HepG2 (cell line): ENCODE data around the gene LANCL2. TPM values are rescaled to one million over a fixed set of nuclear protein-coding genes. Genes with fewer than 3 reads are reported as not detected.

Source experiments
- ATAC-seq: fragments of 200-7000 bp; cut with Tn5 transposase; 3 replicates; pipeline ENCODE4 v1.9.1; 2020; ENCODE audit warnings: mild to moderate bottlenecking, moderate library complexity
- BruUV-seq: library from RNA; stranded (reverse); fragments of 400-500 nt; replicated peaks from 2 replicates; lab custom pipeline; 2021; lab: Mats Ljungman, UMichigan
- CTCF ChIA-PET: fragments of 300-600 bp; formaldehyde crosslinking; extraction: SDS; loops from one replicate; lab custom pipeline; 2021; ENCODE audit warnings: low total read pairs, inconsistent platforms, low intra/inter-chr PET ratio; lab: Yijun Ruan, JAX
- POLR2A ChIA-PET: fragments of 350-600 bp; sonication (Branson Sonifier 250); formaldehyde crosslinking; loops from one replicate; lab custom pipeline; 2020; ENCODE audit warnings: antibody characterized with exemption, inconsistent platforms; lab: Yijun Ruan, JAX
- DNase-seq: peaks from one replicate; pipeline ENCODE4 v3.0.0-alpha.2; 2015; ENCODE audit warnings: low spot score
- FAIRE-seq: peaks from 3 replicates; lab custom pipeline; 2011; peaks lifted over from hg19 to GRCh38; lab: Jason Lieb, UNC
- H2AFZ ChIP-seq: one replicate; pipeline ENCODE4 v1.6.1; 2011; ENCODE audit warnings: low read length, inconsistent platforms
- H3K27ac ChIP-seq: fragments of 300-600 bp; 3 replicates; pipeline ENCODE4 v1.8.0; 2011; ENCODE audit warnings: mixed run types, mild to moderate bottlenecking, mixed read lengths, low read length, inconsistent platforms; ENCODE audit not compliant: insufficient read depth; ENCODE audit errors: extremely low read length
- H3K27me3 ChIP-seq, 2 experiments: fragments of 200-600 bp in 1 of 2; 2 replicates in 1 of 2; 3 replicates in 1 of 2; pipeline versions ENCODE4 v1.6.0 to v1.8.0; 2011; ENCODE audit warnings: low read length in 2 of 2, mild to moderate bottlenecking in 2 of 2, moderate library complexity in 2 of 2, inconsistent platforms in 1 of 2; ENCODE audit not compliant: insufficient read depth in 2 of 2, control insufficient read depth in 1 of 2
- H3K36me3 ChIP-seq, 2 experiments: fragments of 200-600 bp in 1 of 2; replicated peaks in 1 of 2; 2 replicates in 1 of 2; 3 replicates in 1 of 2; pipeline versions ENCODE4 v1.5.1 to v1.8.0; 2011; ENCODE audit warnings: low read length in 2 of 2, inconsistent platforms in 1 of 2; ENCODE audit not compliant: insufficient read depth in 2 of 2, control insufficient read depth in 1 of 2
- H3K4me1 ChIP-seq: 2 replicates; pipeline ENCODE4 v1.5.1; 2012; ENCODE audit warnings: low read length, inconsistent platforms; ENCODE audit not compliant: insufficient read depth
- H3K4me2 ChIP-seq: 2 replicates; pipeline ENCODE4 v1.6.0; 2011; ENCODE audit warnings: low read depth, low read length, inconsistent platforms
- H3K4me3 ChIP-seq, 3 experiments: fragments of 200-600 bp in 1 of 3; sonication (generic), shearing (Covaris generic) in 1 of 3; replicated peaks in 1 of 3; 2 replicates each; pipeline ENCODE4 v1.5.1; 2011 to 2016; ENCODE audit warnings: low read length in 3 of 3, inconsistent platforms in 2 of 3, low read depth in 2 of 3, mild to moderate bottlenecking in 2 of 3, control low read depth in 1 of 3, mixed read lengths in 1 of 3; ENCODE audit not compliant: insufficient read depth in 1 of 3
- H3K79me2 ChIP-seq: one replicate; pipeline ENCODE4 v1.6.1; 2011; ENCODE audit warnings: low read length, inconsistent platforms; ENCODE audit not compliant: insufficient read depth
- H3K9ac ChIP-seq: 2 replicates; pipeline ENCODE4 v1.6.0; 2011; ENCODE audit warnings: mild to moderate bottlenecking, low read depth, low read length, inconsistent platforms; ENCODE audit not compliant: insufficient read depth
- H3K9me3 ChIP-seq: 2 replicates; pipeline ENCODE4 v1.5.1; 2012; ENCODE audit warnings: mild to moderate bottlenecking, low read length
- H4K20me1 ChIP-seq: 2 replicates; pipeline ENCODE4 v1.6.0; 2011; ENCODE audit warnings: inconsistent platforms, mild to moderate bottlenecking, low read length, moderate library complexity; ENCODE audit not compliant: insufficient read depth
- HNF4A ChIP-seq: sonication (generic); formaldehyde crosslinking; IDR thresholded peaks from 2 replicates; pipeline ENCODE4 v1.4.0; 2020; ENCODE audit warnings: missing genetic modification reagents
- HNF4G ChIP-seq, 2 experiments: sonication (generic) in 1 of 2; formaldehyde crosslinking in 1 of 2; IDR thresholded peaks; 2 replicates each; pipeline versions ENCODE4 v1.4.0 to v1.6.1; 2011 to 2020; ENCODE audit warnings: borderline replicate concordance in 2 of 2, low read depth in 2 of 2, mild to moderate bottlenecking in 2 of 2, low read length in 1 of 2, missing genetic modification reagents in 1 of 2, moderate library complexity in 1 of 2
- WGBS: methylation state at CpG from one replicate; pipeline ENCODE4 v1.1.6; 2017; ENCODE audit warnings: low lambda C conversion rate; 5-methylcytosine and 5-hydroxymethylcytosine counted together
- in situ Hi-C: cut with HindIII; loops from 2 replicates; pipeline ENCODE4 v1.10.0; 2017; ENCODE audit warnings: low pct_unique_long_range_greater_than_20kb; ENCODE audit not compliant: extremely low pct_ligation_motif_present
- intact Hi-C: fragments of 100-400 bp; cut with micrococcal nuclease; formaldehyde crosslinking; loops from one replicate; pipeline ENCODE4 v1.10.0; 2022; ENCODE audit not compliant: unreplicated experiment
- polyA plus RNA-seq, 8 experiments: library from polyadenylated mRNA; depleted of rRNA in 3 of 8; stranded (reverse) in 7 of 8; unstranded in 1 of 8; fragments of >200 nt; fragmentation: Illumina TruSeq in 4 of 8; extraction: Trizol in 4 of 8; gene quantifications; 2 replicates each; pipeline versions ENCODE4 v1.2.1 to v1.2.3, GENCODE V29; 2011 to 2016; ENCODE audit warnings: low read depth in 4 of 8, missing spikeins in 1 of 8, mixed read lengths in 1 of 8; ENCODE audit not compliant: insufficient read depth in 1 of 8
- total RNA-seq, 5 experiments: library from RNA; depleted of rRNA; stranded (reverse); fragments of >200 nt; fragmentation: Illumina TruSeq; extraction: Trizol; gene quantifications; 2 replicates each; pipeline ENCODE4 v1.2.3, GENCODE V29; 2016; ENCODE audit warnings: low read depth in 1 of 5
- TF ChIP-seq, protein P1 (sequence below): sonication (generic); formaldehyde crosslinking; IDR thresholded peaks from 2 replicates; pipeline ENCODE4 v1.4.0; 2020; ENCODE audit warnings: missing genetic modification reagents
- TF ChIP-seq, protein P2 (sequence below): sonication (generic); formaldehyde crosslinking; IDR thresholded peaks from 2 replicates; pipeline ENCODE4 v1.5.1; 2020; ENCODE audit warnings: mild to moderate bottlenecking, missing genetic modification reagents, moderate library complexity
- TF ChIP-seq, protein P3 (sequence below): sonication (generic); formaldehyde crosslinking; IDR thresholded peaks from 2 replicates; pipeline ENCODE4 v1.8.1; 2023; ENCODE audit warnings: mild to moderate bottlenecking, missing genetic modification reagents
- TF ChIP-seq, protein P4 (sequence below): sonication (generic); formaldehyde crosslinking; IDR thresholded peaks from 2 replicates; pipeline ENCODE4 v1.9.0; 2022; ENCODE audit warnings: missing genetic modification reagents, mild to moderate bottlenecking, borderline replicate concordance
- TF ChIP-seq, protein P5 (sequence below): sonication (generic); formaldehyde crosslinking; IDR thresholded peaks from 2 replicates; pipeline ENCODE4 v1.4.0; 2020; ENCODE audit warnings: missing genetic modification reagents

The LANCL2 gene
- total and polyA plus RNA-seq, 2 of the 13 experiments (the other 11 are each of a cell fraction or from before 2014, with no cell fraction given), result 10.0 to 13.8 TPM

DNA sequence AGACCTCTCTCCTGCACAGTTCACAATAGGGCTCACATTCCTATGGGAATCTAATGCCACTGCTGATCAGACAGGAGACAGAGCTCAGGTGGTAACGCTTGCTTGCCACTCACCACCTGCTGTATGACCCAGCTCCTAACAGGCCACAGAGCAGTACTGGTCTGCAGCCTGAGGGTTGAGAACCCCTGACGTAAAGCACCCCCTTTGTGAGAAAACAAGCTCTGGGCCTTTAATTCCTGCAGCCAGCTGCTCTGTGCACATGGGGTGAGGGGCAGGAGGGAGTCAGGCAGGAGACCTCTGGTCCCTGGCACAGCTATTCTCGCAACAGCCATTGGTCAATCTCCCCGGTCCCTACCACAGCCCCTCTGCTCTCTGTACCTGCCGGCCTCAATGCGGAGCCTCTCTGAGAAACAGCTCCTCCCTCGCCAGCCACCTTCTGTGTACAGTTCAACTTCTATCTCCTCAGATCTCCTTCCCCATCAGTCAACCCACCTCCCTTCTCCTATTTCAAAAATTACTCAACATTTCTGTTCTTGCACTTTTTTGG, 102.0 kb downstream of the LANCL2 start:
- in situ Hi-C loops (no loop called here), intact Hi-C loops (no loop called here)
- DNase-seq (peak; percentile 20), ATAC-seq (peak; percentile 88), FAIRE-seq (peak; percentile 15)
- TF ChIP-seq, protein P1, sequence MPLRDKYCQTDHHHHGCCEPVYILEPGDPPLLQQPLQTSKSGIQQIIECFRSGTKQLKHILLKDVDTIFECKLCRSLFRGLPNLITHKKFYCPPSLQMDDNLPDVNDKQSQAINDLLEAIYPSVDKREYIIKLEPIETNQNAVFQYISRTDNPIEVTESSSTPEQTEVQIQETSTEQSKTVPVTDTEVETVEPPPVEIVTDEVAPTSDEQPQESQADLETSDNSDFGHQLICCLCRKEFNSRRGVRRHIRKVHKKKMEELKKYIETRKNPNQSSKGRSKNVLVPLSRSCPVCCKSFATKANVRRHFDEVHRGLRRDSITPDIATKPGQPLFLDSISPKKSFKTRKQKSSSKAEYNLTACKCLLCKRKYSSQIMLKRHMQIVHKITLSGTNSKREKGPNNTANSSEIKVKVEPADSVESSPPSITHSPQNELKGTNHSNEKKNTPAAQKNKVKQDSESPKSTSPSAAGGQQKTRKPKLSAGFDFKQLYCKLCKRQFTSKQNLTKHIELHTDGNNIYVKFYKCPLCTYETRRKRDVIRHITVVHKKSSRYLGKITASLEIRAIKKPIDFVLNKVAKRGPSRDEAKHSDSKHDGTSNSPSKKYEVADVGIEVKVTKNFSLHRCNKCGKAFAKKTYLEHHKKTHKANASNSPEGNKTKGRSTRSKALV (CRISPR knock-in tag), result no peak
- TF ChIP-seq HNF4G (IDR thresholded peaks at IDR 0.05; ENCODE audit: borderline replicate concordance, low read depth, low read length), result peak; percentile 62; the same call in 1 of the 2 replicates
- no peak for TF ChIP-seq HNF4G (CRISPR knock-in tag; IDR thresholded peaks at IDR 0.05; ENCODE audit: borderline replicate concordance, low read depth)
- TF ChIP-seq, protein P2, sequence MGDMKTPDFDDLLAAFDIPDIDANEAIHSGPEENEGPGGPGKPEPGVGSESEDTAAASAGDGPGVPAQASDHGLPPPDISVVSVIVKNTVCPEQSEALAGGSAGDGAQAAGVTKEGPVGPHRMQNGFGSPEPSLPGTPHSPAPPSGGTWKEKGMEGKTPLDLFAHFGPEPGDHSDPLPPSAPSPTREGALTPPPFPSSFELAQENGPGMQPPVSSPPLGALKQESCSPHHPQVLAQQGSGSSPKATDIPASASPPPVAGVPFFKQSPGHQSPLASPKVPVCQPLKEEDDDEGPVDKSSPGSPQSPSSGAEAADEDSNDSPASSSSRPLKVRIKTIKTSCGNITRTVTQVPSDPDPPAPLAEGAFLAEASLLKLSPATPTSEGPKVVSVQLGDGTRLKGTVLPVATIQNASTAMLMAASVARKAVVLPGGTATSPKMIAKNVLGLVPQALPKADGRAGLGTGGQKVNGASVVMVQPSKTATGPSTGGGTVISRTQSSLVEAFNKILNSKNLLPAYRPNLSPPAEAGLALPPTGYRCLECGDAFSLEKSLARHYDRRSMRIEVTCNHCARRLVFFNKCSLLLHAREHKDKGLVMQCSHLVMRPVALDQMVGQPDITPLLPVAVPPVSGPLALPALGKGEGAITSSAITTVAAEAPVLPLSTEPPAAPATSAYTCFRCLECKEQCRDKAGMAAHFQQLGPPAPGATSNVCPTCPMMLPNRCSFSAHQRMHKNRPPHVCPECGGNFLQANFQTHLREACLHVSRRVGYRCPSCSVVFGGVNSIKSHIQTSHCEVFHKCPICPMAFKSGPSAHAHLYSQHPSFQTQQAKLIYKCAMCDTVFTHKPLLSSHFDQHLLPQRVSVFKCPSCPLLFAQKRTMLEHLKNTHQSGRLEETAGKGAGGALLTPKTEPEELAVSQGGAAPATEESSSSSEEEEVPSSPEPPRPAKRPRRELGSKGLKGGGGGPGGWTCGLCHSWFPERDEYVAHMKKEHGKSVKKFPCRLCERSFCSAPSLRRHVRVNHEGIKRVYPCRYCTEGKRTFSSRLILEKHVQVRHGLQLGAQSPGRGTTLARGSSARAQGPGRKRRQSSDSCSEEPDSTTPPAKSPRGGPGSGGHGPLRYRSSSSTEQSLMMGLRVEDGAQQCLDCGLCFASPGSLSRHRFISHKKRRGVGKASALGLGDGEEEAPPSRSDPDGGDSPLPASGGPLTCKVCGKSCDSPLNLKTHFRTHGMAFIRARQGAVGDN, result peak; percentile 29; the same call in 1 of the 2 replicates
- TF ChIP-seq, protein P3, sequence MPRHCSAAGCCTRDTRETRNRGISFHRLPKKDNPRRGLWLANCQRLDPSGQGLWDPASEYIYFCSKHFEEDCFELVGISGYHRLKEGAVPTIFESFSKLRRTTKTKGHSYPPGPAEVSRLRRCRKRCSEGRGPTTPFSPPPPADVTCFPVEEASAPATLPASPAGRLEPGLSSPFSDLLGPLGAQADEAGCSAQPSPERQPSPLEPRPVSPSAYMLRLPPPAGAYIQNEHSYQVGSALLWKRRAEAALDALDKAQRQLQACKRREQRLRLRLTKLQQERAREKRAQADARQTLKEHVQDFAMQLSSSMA (CRISPR knock-in tag), result no peak
- TF ChIP-seq, protein P4, sequence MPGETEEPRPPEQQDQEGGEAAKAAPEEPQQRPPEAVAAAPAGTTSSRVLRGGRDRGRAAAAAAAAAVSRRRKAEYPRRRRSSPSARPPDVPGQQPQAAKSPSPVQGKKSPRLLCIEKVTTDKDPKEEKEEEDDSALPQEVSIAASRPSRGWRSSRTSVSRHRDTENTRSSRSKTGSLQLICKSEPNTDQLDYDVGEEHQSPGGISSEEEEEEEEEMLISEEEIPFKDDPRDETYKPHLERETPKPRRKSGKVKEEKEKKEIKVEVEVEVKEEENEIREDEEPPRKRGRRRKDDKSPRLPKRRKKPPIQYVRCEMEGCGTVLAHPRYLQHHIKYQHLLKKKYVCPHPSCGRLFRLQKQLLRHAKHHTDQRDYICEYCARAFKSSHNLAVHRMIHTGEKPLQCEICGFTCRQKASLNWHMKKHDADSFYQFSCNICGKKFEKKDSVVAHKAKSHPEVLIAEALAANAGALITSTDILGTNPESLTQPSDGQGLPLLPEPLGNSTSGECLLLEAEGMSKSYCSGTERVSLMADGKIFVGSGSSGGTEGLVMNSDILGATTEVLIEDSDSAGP (CRISPR knock-in tag), result peak; percentile 79
- TF ChIP-seq, protein P5, sequence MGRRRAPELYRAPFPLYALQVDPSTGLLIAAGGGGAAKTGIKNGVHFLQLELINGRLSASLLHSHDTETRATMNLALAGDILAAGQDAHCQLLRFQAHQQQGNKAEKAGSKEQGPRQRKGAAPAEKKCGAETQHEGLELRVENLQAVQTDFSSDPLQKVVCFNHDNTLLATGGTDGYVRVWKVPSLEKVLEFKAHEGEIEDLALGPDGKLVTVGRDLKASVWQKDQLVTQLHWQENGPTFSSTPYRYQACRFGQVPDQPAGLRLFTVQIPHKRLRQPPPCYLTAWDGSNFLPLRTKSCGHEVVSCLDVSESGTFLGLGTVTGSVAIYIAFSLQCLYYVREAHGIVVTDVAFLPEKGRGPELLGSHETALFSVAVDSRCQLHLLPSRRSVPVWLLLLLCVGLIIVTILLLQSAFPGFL (CRISPR knock-in tag), result no peak
- TF ChIP-seq HNF4A (CRISPR knock-in tag), result peak; percentile 25; the same call in 1 of the 2 replicates
- H3K27me3 ChIP-seq, result no peaks in the 10 kb centered on the region
- BruUV-seq, result no TSS peak
- peaks cover 5 to 17% of the 10 kb centered on the region in 2 experiments; a peak in 3 of 5 replicates for H3K36me3 ChIP-seq
- POLR2A ChIA-PET, result no interaction called here
- H3K79me2 ChIP-seq, result no peaks in the 10 kb centered on the region
- peaks cover 13% of the 10 kb centered on the region for H3K4me1 ChIP-seq
- CTCF ChIA-PET, result no interaction called here
- H3K9me3 ChIP-seq, result no peaks in the 10 kb centered on the region
- H4K20me1 ChIP-seq, result no peaks in the 10 kb centered on the region
- no peak overlapping the region for H3K4me2 ChIP-seq
- no peak overlapping the region for H3K9ac ChIP-seq
- WGBS, result 44% methylated on average over 6 of the region's 7 CpGs
- H2AFZ ChIP-seq, result no peak overlapping the region
- H3K27ac ChIP-seq, result no peak overlapping the region
- H3K4me3 ChIP-seq, result no peak overlapping the region
